Heart left ventricle (tissue), 13 donors: ENCODE data around the gene ZNF503.
"Not testable (repeated sequence)": the region's sequence is repeated elsewhere in the genome, so short reads cannot be mapped to it uniquely, and the experiment has no call there.

ENCODE experiments used
- POLR2A ChIP-seq, 2 donors: fragments of 450-650 bp; IDR thresholded peaks; one replicate each; pipeline ENCODE4 v1.6.1; 2017; ENCODE audit warnings: antibody characterized with exemption in 2 of 2, mild to moderate bottlenecking in 2 of 2, moderate library complexity in 2 of 2
- TF ChIP-seq, protein P1 (sequence below), 12 donors: fragments of 200-600 bp; sonication (generic) in 4 of 12; IDR thresholded peaks; one replicate each; pipeline versions ENCODE4 v1.5.0 to v1.8.0; 2018 to 2022; ENCODE audit warnings: antibody characterized with exemption in 12 of 12, mild to moderate bottlenecking in 5 of 12
- donor health status: ischemic (EF 13 %, LVEDD 7.1; RV severe dilation, severe dysfunction).
- donor health status: DM: no; HTN: yes; CAD: no.
- donor health status: DM: no; HTN: no; CAD: no.
- donor health status: ischemic (EF 25% LVEDD 6.9; RV normal size, moderate dysfunction).
- donor health status: ischemic (EF 25% LVEDD 5.7; RV mildly dilated, moderate dysfunction).
- donor health status: ischemic (EF 35%, LVEDD 5.7; RV mildly dilated, moderate dysfunction).
- donor health status: nonischemic (EF 11% LVEDD 7.7; RV severe dilation, severe dysfunction).
- donor health status: DM: yes; HTN: yes; CAD: no.
- donor health status: PGD.
- donor health status: ischemic (EF 29% LVEDD 5.4; RV normal size, mild dysfunction).
- donor health status: nonischemic (EF 23%, LVEDD 6.1; RV moderate dilation, normal function).

DNA sequence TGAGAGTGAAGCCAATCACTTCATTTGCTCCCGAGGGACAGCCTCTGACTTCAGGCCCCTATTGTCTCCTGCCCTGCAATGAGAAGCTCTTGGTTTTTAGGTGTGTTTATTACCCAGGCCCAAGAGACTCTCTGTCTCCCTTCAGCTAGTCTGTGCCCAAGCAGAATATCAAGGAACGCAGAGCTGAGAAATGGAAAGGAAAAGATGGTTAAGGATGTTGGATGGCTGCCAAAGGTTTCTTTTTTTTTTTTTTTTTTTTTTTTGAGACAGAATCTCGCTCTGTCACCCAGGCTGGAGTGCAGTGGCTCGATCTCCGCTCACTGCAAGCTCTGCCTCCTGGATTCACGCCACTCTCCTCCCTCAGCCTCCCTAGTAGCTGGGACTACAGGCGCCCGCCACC lies 41.7 kb downstream of the ZNF503 start:
- TF ChIP-seq, protein P1, sequence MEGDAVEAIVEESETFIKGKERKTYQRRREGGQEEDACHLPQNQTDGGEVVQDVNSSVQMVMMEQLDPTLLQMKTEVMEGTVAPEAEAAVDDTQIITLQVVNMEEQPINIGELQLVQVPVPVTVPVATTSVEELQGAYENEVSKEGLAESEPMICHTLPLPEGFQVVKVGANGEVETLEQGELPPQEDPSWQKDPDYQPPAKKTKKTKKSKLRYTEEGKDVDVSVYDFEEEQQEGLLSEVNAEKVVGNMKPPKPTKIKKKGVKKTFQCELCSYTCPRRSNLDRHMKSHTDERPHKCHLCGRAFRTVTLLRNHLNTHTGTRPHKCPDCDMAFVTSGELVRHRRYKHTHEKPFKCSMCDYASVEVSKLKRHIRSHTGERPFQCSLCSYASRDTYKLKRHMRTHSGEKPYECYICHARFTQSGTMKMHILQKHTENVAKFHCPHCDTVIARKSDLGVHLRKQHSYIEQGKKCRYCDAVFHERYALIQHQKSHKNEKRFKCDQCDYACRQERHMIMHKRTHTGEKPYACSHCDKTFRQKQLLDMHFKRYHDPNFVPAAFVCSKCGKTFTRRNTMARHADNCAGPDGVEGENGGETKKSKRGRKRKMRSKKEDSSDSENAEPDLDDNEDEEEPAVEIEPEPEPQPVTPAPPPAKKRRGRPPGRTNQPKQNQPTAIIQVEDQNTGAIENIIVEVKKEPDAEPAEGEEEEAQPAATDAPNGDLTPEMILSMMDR (IDR thresholded peaks at IDR 0.05) = not testable (repeated sequence)
- not testable (repeated sequence) for TF ChIP-seq POLR2A (IDR thresholded peaks at IDR 0.05)
